ENCODE results near the gene CYP1A2. TPM values are rescaled to one million over a fixed set of nuclear protein-coding genes. Genes with fewer than 3 reads are reported as not detected.

Gene CYP1A2
- total and polyA plus RNA-seq, 2 donors (not counting 1 experiment from before 2014, with no cell fraction given), result not detected

GRCh38 chr15:74792227-74793016 lies 43.8 kb downstream of the CYP1A2 start:
- Histone ChIP-seq H3K27ac (ENCODE audit: low read length in 2 of 2) (peak overlapping the region; percentile 90 to 93), H3K4me1 (ENCODE audit: control insufficient read depth in 2 of 2, insufficient read depth in 2 of 2, low read length in 2 of 2) (peaks cover 83 to 99% of the 10 kb centered on the region in 2 donors), H3K4me3 (ENCODE audit: control extremely low read depth in 1 of 5, extremely low read depth in 1 of 5, insufficient read depth in 1 of 5, low read depth in 2 of 5, low read length in 4 of 5) (peak overlapping the region in 3 of 5 experiments; percentile 22 to 81 (median 34)), H3K27me3 (replicated peaks in 1 of 4; ENCODE audit: control extremely low read depth in 1 of 4, control insufficient read depth in 3 of 4, insufficient read depth in 4 of 4, low read length in 3 of 4) (no peaks in the 10 kb centered on the region), H3K79me2 (ENCODE audit: control insufficient read depth, insufficient read depth, low read length) (peaks cover 82% of the 10 kb centered on the region), H4K20me1 (ENCODE audit: control insufficient read depth, insufficient read depth, low read length, poor library complexity, severe bottlenecking) (peaks cover 67% of the 10 kb centered on the region), H3K4me2 (replicated peaks; ENCODE audit: low read depth, low read length, poor library complexity, severe bottlenecking) (peak overlapping the region; percentile 91), H3K9ac (ENCODE audit: low read length) (peak overlapping the region; percentile 68), H3K9me3 (ENCODE audit: control extremely low read depth in 1 of 3, control insufficient read depth in 2 of 3, insufficient read depth in 1 of 3, low read length in 2 of 3) (no peaks in the 10 kb centered on the region), H3K36me3 (replicated peaks in 1 of 2; ENCODE audit: control extremely low read depth in 1 of 2, control insufficient read depth in 1 of 2, extremely low read depth in 1 of 2, insufficient read depth in 2 of 2, low read length in 1 of 2) (peaks cover 0 to 55% of the 10 kb centered on the region in 2 experiments), H2AFZ (ENCODE audit: insufficient read depth, low read depth, low read length, poor library complexity, severe bottlenecking) (no peak overlapping the region)
- DNase-seq (no peak), ATAC-seq (ENCODE audit: low read depth) (no peak)
- peaks cover 91% of the 10 kb centered on the region for H3K4me1 Mint-ChIP-seq
- H3K4me3 Mint-ChIP-seq, result peak overlapping the region; percentile 93
- CTCF ChIA-PET, result interaction anchor here (0.5 to 37.1 kb wide), 9 partner anchors 2 to 253 kb away, joined by 3 to 2548 read pairs (median 4); partner anchors contain the start of genes CSK and LMAN1L
- H3K27ac Mint-ChIP-seq, result peak overlapping the region; percentile 90
- no peaks in the 10 kb centered on the region for H3K27me3 Mint-ChIP-seq
- H3K9me3 Mint-ChIP-seq (ENCODE audit: insufficient read depth), result no peaks in the 10 kb centered on the region
- intact Hi-C loops (cut with micrococcal nuclease), result no loop called here
- POLR2A ChIA-PET, result interaction anchor here (15.8 kb wide), 1 partner anchor 15 kb away, joined by 572 read pairs; the partner anchor contains the start of gene CSK
- WGBS (ENCODE audit: insufficient coverage), result 29% methylated on average over 7 of the region's 12 CpGs
- TF ChIP-seq, protein P1, sequence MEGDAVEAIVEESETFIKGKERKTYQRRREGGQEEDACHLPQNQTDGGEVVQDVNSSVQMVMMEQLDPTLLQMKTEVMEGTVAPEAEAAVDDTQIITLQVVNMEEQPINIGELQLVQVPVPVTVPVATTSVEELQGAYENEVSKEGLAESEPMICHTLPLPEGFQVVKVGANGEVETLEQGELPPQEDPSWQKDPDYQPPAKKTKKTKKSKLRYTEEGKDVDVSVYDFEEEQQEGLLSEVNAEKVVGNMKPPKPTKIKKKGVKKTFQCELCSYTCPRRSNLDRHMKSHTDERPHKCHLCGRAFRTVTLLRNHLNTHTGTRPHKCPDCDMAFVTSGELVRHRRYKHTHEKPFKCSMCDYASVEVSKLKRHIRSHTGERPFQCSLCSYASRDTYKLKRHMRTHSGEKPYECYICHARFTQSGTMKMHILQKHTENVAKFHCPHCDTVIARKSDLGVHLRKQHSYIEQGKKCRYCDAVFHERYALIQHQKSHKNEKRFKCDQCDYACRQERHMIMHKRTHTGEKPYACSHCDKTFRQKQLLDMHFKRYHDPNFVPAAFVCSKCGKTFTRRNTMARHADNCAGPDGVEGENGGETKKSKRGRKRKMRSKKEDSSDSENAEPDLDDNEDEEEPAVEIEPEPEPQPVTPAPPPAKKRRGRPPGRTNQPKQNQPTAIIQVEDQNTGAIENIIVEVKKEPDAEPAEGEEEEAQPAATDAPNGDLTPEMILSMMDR (IDR thresholded peaks at IDR 0.05), result no peak
- TF ChIP-seq EZH2 (IDR thresholded peaks at IDR 0.05; ENCODE audit: borderline replicate concordance, insufficient read depth, low read depth, low read length, poor library complexity, severe bottlenecking), result no peak
